Posterior vena cava (tissue), 2 donors: ENCODE results near the gene RGS3. TPM values are rescaled to one million over a fixed set of nuclear protein-coding genes. Genes with fewer than 3 reads are reported as not detected.

Experiments used
- DNase-seq: peaks from one replicate; pipeline ENCODE4 v3.0.0-alpha.2; 2020; ENCODE audit warnings: low spot score
- intact Hi-C, 2 donors: fragments of 100-400 bp; cut with DNase I; formaldehyde crosslinking; loops; one replicate each; pipeline versions ENCODE4 v1.14.1 to v1.14.2; 2022 to 2023
- total RNA-seq, 2 donors: library from RNA; stranded (reverse); fragmentation: NEBNext Ultra II Directional; extraction: Animal tissue kit (Norgen Biotek cat#: 25700); gene quantifications; one replicate each; pipeline ENCODE4 v1.2.1, GENCODE V29; 2021
- donor health status: DM: yes; HTN: yes; CAD: no.
- donor health status: DM: yes; HTN: yes; CAD: no.

RGS3 gene
- total RNA-seq, 2 donors from 2014 or later: 66.2 to 71.4 TPM

- DNase-seq: peak; percentile 51
- intact Hi-C loops: no loop called here
Observed at GRCh38 chr9:113503613-113504211, 40.2 kb downstream of the RGS3 start.

GRCh38 chr9:113504725-113505590, 41.4 kb downstream of the RGS3 start:
- DNase-seq: no peak
- intact Hi-C loops: no loop called here

- intact Hi-C loops: no loop called here
Observed at GRCh38 chr9:113506090-113506589, 42.6 kb downstream of the RGS3 start.

GRCh38 chr9:113507256-113507655, 43.7 kb downstream of the RGS3 start:
- DNase-seq: no peak
- intact Hi-C loops: no loop called here

More at GRCh38 chr9:113506090-113506589, 42.6 kb downstream of the RGS3 start:
- no peak for DNase-seq

- intact Hi-C loops: no loop called here
- no peak for DNase-seq
Observed at GRCh38 chr9:113508111-113508749, 44.7 kb downstream of the RGS3 start.

GRCh38 chr9:113509463-113509862, 45.9 kb downstream of the RGS3 start:
- intact Hi-C loops: no loop called here
- DNase-seq: peak; percentile 82

- no peak for DNase-seq
- intact Hi-C loops: no loop called here
Observed at GRCh38 chr9:113511047-113511521, 47.6 kb downstream of the RGS3 start.

GRCh38 chr9:113511856-113512761, 48.6 kb downstream of the RGS3 start:
- intact Hi-C loops: no loop called here
- DNase-seq: no peak

GRCh38 chr9:113513111-113513510, 49.6 kb downstream of the RGS3 start:
- intact Hi-C loops: no loop called here
- no peak for DNase-seq

- no peak for DNase-seq
- intact Hi-C loops: no loop called here
Observed at GRCh38 chr9:113513536-113513935, 50.0 kb downstream of the RGS3 start.

GRCh38 chr9:113514061-113514460, 50.5 kb downstream of the RGS3 start:
- DNase-seq: no peak
- intact Hi-C loops: no loop called here

GRCh38 chr9:113514748-113515147, 51.2 kb downstream of the RGS3 start:
- no peak for DNase-seq
- intact Hi-C loops: no loop called here

GRCh38 chr9:113515862-113516261, 52.3 kb downstream of the RGS3 start:
- intact Hi-C loops: no loop called here
- DNase-seq: no peak

GRCh38 chr9:113516840-113517577, 53.5 kb downstream of the RGS3 start:
- no peak for DNase-seq
- intact Hi-C loops: no loop called here

- intact Hi-C loops: loop anchor here in 1 of 2 donors (1.0 kb wide), 1 partner anchor 29 kb away; no protein-coding TSS in a partner anchor
- no peak for DNase-seq
Observed at GRCh38 chr9:113519426-113520108, 56.0 kb downstream of the RGS3 start.

- DNase-seq: no peak
Observed at GRCh38 chr9:113520109-113520642, 56.6 kb downstream of the RGS3 start.

GRCh38 chr9:113521693-113522255, 58.2 kb downstream of the RGS3 start:
- DNase-seq: no peak
- intact Hi-C loops: no loop called here

More at GRCh38 chr9:113520109-113520642, 56.6 kb downstream of the RGS3 start:
- intact Hi-C loops: loop anchor here in 1 of 2 donors (1.0 kb wide), 1 partner anchor 28 kb away; no protein-coding TSS in a partner anchor
